ENCODE results near the gene POLA2. TPM values are rescaled to one million over a fixed set of nuclear protein-coding genes. Genes with fewer than 3 reads are reported as not detected.

POLA2 gene
- total RNA-seq, 1 experiment from 2014 or later, result 39.0 TPM

DNA sequence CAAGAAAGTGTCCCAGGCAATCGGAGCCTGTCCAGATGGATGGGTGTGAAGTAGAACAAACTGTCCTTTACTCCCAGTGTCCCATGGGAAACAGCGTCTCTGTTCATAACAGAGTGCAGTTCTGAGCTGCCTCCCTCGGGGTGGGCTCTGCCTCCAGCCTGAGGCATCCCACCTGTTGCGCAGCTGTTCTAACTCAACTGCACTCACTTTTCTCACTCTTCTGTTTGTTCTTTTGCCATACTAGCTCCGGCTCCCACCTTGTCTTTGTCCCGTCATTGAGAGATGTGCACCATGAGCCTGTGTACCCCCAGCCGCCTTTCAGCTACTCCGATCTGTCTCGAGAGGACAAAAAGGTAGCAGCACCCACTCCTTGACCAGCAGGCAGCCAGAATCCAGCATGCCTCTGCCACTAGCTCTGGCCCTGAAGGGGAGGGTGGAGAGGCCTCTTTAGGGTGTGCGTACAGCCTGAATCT is 32.2 kb downstream of the POLA2 start:
- Histone ChIP-seq H3K27ac (ENCODE audit: low read length) (no peak overlapping the region), H3K4me3 (ENCODE audit: low read depth in 2 of 2, low read length in 2 of 2) (no peak overlapping the region), H3K36me3 (ENCODE audit: control insufficient read depth, insufficient read depth, low read length) (peaks cover 12% of the 10 kb centered on the region), H3K27me3 (ENCODE audit: control insufficient read depth, insufficient read depth, low read length) (no peaks in the 10 kb centered on the region), H3K4me1 (ENCODE audit: control insufficient read depth, insufficient read depth, low read length) (no peaks in the 10 kb centered on the region), H3K9me3 (ENCODE audit: control insufficient read depth, insufficient read depth, low read depth, low read length) (no peaks in the 10 kb centered on the region)
- in situ Hi-C loops (cut with HindIII; ENCODE audit: low pct_unique_long_range_greater_than_20kb, low sequenced_read_pairs), result no loop called here
- ATAC-seq (no peak), DNase-seq (ENCODE audit: low read depth, low spot score) (no peak)
- ChIA-PET POLR2A (interaction anchor here (0.5 kb wide), 1 partner anchor 144 kb away, joined by 9 read pairs; no protein-coding TSS in a partner anchor), CTCF (no interaction called here)
- no TSS peak for BruUV-seq (replicated peaks)
- intact Hi-C loops (cut with micrococcal nuclease; ENCODE audit: unreplicated experiment), result no loop called here
- TF ChIP-seq SIN3A (IDR thresholded peaks at IDR 0.05; ENCODE audit: borderline replicate concordance, insufficient read depth, low read depth, low read length) (no peak), POLR2AphosphoS5 (IDR thresholded peaks at IDR 0.05; ENCODE audit: low read depth, low read length) (no peak), TCF7L2 (IDR thresholded peaks at IDR 0.05; ENCODE audit: low read depth, low read length) (no peak), CTCF (IDR thresholded peaks at IDR 0.05) (no peak)
- TF ChIP-seq, protein P1, sequence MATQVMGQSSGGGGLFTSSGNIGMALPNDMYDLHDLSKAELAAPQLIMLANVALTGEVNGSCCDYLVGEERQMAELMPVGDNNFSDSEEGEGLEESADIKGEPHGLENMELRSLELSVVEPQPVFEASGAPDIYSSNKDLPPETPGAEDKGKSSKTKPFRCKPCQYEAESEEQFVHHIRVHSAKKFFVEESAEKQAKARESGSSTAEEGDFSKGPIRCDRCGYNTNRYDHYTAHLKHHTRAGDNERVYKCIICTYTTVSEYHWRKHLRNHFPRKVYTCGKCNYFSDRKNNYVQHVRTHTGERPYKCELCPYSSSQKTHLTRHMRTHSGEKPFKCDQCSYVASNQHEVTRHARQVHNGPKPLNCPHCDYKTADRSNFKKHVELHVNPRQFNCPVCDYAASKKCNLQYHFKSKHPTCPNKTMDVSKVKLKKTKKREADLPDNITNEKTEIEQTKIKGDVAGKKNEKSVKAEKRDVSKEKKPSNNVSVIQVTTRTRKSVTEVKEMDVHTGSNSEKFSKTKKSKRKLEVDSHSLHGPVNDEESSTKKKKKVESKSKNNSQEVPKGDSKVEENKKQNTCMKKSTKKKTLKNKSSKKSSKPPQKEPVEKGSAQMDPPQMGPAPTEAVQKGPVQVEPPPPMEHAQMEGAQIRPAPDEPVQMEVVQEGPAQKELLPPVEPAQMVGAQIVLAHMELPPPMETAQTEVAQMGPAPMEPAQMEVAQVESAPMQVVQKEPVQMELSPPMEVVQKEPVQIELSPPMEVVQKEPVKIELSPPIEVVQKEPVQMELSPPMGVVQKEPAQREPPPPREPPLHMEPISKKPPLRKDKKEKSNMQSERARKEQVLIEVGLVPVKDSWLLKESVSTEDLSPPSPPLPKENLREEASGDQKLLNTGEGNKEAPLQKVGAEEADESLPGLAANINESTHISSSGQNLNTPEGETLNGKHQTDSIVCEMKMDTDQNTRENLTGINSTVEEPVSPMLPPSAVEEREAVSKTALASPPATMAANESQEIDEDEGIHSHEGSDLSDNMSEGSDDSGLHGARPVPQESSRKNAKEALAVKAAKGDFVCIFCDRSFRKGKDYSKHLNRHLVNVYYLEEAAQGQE (IDR thresholded peaks at IDR 0.05; ENCODE audit: insufficient read depth in 1 of 2, low read depth in 2 of 2, low read length in 1 of 2), result no peak

DNA sequence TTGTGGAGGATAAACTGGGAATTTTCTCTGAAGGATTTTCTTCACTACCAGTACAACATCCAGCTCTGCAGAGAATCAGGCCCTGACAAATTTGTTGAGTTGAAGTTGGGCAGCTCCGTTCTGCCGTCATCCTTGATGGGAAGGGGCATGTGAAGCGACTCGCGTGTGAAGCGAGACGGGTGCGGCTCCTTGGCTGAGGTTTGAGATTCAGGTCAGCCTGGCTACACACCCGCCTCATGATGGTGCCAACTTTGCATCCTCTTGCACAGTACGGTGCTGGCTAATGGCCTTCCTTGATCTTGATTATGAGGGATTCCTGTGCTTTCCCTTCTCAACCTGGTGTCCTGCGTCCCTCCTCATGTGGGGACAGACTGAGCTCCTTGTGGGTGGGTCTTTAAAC is 33.2 kb downstream of the POLA2 start:
- Histone ChIP-seq H3K36me3 (ENCODE audit: control insufficient read depth, insufficient read depth, low read length) (peaks cover 5% of the 10 kb centered on the region), H3K4me3 (ENCODE audit: low read depth in 2 of 2, low read length in 2 of 2) (no peak overlapping the region), H3K27me3 (ENCODE audit: control insufficient read depth, insufficient read depth, low read length) (no peaks in the 10 kb centered on the region), H3K4me1 (ENCODE audit: control insufficient read depth, insufficient read depth, low read length) (no peaks in the 10 kb centered on the region), H3K27ac (ENCODE audit: low read length) (no peak overlapping the region), H3K9me3 (ENCODE audit: control insufficient read depth, insufficient read depth, low read depth, low read length) (no peaks in the 10 kb centered on the region)
- BruUV-seq (replicated peaks), result no TSS peak
- TF ChIP-seq SIN3A (IDR thresholded peaks at IDR 0.05; ENCODE audit: borderline replicate concordance, insufficient read depth, low read depth, low read length) (no peak), POLR2AphosphoS5 (IDR thresholded peaks at IDR 0.05; ENCODE audit: low read depth, low read length) (no peak), CTCF (IDR thresholded peaks at IDR 0.05) (no peak), TCF7L2 (IDR thresholded peaks at IDR 0.05; ENCODE audit: low read depth, low read length) (no peak)
- TF ChIP-seq, protein P1 (IDR thresholded peaks at IDR 0.05; ENCODE audit: insufficient read depth in 1 of 2, low read depth in 2 of 2, low read length in 1 of 2), result no peak
- CTCF ChIA-PET, result interaction anchor here (1.1 kb wide), 1 partner anchor 20 kb away, joined by 3 read pairs; no protein-coding TSS in a partner anchor
- intact Hi-C loops (cut with micrococcal nuclease; ENCODE audit: unreplicated experiment), result no loop called here
- ATAC-seq, result no peak
- no peak for DNase-seq (ENCODE audit: low read depth, low spot score)
- in situ Hi-C loops (cut with HindIII; ENCODE audit: low pct_unique_long_range_greater_than_20kb, low sequenced_read_pairs), result no loop called here
- POLR2A ChIA-PET, result interaction anchor here (0.6 kb wide), 1 partner anchor 130 kb away, joined by 7 read pairs; no protein-coding TSS in a partner anchor

Data from Panc1 (cell line).